ENCODE measurements around the gene SRXN1.
"Not testable (repeated sequence)": the region's sequence is repeated elsewhere in the genome, so short reads cannot be mapped to it uniquely, and the experiment has no call there.

Gene SRXN1

GRCh38 chr20:653590-654416, 803 bp upstream of the SRXN1 start:
- DNase-seq: no peak

DNA sequence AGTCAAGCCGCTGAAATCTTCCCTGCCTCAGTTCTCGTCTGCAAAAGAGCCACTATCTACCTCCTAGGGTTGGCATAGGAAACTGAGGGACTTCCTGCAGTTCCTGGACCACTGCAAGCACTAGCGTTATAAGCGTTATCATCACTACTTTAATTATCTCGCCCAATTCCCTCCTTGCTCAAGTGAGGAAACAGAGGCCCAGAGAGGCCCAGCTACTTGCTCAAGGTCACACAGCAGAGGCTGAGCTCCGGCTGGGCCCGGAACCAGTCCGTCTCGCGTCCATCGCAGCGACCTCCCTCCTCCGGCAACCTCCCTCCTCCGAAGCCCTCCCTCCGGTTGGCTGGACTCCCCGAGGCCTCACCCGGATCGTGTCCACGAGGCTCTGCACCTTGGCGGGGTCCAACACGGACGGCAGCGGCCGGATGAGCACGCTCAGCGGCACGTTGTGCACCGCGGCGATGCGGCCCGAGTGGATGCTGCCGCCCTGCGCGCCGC, 338 bp downstream of the SRXN1 start:
- DNase-seq: no peak

DNA sequence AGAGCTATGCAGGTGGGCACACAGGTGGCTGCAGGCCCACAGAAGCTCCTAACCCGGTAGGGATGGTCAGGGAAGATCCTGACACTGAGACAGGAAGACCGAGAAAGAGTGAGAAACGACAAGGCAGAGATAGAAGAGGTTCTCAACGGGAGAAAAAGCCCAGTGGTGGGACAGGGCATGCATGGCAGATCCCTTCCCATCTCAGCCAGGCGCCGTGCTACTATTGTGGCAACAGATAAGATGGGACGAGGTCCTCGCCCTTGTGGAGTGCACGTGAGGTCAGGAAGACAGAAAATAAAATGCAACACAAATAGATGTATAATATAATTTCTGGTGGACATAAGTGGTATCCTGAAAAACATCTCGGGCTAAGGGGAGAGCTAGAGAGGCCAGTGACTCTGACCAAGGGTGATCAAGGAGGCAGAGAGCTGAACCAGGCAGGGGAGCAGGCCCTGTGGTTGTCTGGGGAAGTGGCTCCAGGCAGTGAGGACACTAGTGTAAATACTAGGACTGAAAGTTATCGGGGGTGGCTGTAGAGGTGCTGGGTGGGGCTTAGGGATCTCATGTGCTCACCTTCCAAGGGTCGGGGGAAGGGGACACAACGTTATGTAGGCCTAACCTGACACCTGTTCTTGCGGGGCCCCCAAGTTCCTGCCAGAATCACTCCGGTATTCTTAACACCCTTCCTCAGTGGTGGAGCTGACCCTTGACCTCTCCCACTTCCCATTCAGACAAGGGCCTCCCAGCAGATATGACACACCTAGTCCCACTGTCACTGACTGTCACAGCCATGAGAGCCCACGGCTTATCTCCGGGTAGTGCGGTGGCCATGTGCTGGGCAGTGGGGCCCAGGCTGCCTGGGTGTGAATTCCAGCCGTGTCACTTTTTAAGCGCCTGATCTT, 1.0 kb downstream of the SRXN1 start:
- no peak for DNase-seq

DNA sequence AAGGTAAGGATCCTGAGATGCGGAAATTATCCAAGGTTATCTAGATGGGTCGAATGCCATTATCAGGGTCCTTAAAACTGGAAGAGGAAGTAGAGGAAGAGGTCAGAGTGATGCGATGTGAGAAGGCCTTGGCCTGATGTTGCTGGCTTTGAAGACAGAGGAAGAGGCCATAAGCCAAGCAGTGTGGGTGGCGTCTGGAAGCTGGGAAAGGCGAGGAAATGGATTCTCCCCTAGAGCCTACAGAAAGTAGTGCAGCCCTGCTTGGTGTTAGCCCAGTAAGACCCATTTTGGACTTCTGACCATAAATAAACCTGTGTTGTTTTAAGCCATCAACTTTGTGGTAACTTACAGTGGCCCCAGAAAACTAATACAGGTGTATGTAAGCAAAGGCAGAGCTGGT, 2.0 kb downstream of the SRXN1 start:
- no peak for DNase-seq

DNA sequence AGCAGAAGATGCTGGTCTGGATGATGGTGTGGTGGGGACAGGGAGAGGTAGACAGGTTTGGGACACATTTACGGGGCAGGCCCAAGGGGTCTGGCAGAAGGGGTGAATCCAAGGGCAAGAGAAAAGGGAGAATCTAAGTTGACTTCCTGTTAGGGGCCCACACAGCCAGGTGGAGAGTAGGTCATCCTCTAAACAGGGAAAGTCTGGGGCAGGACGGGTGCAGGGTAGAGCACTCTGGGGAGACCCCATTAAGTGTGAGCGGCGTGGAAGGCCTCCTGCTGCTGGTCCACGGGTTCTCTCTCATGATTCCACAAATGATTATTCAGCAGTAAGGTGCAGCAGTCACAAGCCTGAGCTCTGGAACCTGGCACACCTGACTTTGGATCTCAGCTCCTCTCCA, 2.7 kb downstream of the SRXN1 start:
- DNase-seq: no peak

DNA sequence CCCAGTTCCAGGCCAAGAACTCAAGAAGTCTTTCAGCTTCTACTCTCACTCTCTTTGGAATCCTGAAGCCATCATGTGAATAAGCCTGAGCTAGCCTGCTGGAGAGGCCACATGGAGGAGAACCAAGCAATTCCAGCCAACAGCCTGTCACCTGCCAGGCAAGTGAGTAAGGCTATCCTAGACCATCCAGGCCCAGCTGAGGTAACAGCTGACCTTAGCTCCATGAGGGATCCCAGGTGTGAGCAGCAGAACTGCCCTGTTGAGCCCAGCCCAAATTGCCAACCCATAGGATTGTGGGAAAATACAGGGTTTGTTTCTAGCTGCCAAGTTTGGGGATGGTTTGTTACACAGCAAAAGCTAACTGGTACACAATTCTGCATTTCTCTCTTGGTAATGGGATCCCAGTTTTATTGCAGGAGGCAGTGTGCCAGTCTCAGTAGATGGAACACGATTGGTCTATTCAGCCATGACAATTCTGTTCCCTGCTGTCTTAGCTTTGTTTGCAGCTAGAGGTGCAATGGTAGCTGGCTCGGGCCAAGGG, 5.5 kb downstream of the SRXN1 start:
- no peak for DNase-seq

DNA sequence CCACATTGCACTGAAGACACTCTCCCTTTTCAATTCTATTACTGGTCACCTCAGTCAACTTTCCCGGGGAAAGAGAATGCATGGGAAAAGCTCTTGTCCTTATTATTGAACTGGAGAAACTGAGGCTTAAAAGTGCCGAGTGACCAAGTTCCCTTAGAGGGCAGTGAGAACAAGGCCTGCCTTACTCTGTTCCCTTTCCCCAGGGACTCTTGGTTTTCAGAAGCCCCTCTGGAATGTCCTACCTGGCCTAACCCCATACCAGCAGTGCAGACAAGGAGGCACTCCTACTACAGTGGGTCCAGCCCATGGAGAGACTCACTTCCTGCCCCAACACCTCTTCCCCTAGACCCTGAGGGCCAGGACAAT, 6.1 kb downstream of the SRXN1 start:
- no peak for DNase-seq

GRCh38 chr20:646107-646867, 6.7 kb downstream of the SRXN1 start:
- DNase-seq: no peak

GRCh38 chr20:645318-646106, 7.5 kb downstream of the SRXN1 start:
- peak; percentile 49 for DNase-seq

DNA sequence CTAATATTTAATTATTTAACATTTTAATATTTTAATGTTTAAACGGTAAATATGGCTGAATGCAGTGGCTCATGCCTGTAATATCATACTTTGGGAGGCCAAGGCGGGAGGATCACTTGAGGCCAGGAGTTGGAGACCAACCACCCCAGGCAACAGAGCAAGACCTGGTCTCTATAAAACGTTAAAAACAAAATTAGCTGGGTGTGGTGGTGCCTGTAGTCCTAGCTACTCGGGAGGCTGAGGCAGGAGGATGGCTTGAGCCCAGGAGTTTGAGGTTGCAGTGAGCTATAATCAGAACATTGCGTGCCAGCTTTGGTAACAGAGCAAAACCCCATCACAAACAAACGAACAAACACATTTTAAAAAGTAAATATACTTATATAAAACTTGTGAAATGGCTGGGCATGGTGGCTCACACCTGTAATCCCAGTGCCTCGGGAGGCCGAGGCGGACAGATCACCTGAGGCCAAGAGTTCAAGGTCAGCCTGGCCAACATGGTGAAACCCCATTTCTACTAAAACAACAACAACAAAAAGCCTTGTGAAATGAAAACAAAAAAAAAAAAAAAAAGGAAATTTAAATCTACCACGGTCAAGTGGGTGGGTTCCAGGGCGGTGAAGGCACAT, 8.2 kb downstream of the SRXN1 start:
- no peak for DNase-seq

GRCh38 chr20:642398-643174, 10.4 kb downstream of the SRXN1 start:
- DNase-seq: no peak

DNA sequence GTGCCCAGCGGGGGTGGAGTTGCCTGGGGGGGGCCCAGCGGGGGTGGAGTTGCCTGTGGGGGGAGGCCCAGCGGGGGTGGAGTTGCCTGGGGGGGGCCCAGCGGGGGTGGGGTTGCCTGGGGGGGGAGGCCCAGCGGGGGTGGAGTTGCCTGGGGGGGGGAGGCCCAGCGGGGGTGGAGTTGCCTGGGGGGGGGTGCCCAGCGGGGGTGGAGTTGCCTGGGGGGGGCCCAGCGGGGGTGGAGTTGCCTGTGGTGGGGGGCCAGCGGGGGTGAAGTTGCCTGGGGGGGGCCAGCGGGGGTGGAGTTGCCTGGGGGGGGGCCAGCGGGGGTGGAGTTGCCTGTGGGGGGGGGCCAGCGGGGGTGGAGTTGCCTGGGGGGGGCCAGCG, 11.0 kb downstream of the SRXN1 start:
- not testable (repeated sequence) for DNase-seq

- no peak for DNase-seq
Observed at GRCh38 chr20:641516-641875, 11.5 kb downstream of the SRXN1 start.

- no peak for DNase-seq
Observed at GRCh38 chr20:640674-641515, 12.1 kb downstream of the SRXN1 start.

GRCh38 chr20:638579-638978, 14.4 kb downstream of the SRXN1 start:
- no peak for DNase-seq

- DNase-seq: no peak
Observed at GRCh38 chr20:637559-637958, 15.4 kb downstream of the SRXN1 start.

- DNase-seq: no peak
Observed at GRCh38 chr20:635893-636338, 17.1 kb downstream of the SRXN1 start.

DNA sequence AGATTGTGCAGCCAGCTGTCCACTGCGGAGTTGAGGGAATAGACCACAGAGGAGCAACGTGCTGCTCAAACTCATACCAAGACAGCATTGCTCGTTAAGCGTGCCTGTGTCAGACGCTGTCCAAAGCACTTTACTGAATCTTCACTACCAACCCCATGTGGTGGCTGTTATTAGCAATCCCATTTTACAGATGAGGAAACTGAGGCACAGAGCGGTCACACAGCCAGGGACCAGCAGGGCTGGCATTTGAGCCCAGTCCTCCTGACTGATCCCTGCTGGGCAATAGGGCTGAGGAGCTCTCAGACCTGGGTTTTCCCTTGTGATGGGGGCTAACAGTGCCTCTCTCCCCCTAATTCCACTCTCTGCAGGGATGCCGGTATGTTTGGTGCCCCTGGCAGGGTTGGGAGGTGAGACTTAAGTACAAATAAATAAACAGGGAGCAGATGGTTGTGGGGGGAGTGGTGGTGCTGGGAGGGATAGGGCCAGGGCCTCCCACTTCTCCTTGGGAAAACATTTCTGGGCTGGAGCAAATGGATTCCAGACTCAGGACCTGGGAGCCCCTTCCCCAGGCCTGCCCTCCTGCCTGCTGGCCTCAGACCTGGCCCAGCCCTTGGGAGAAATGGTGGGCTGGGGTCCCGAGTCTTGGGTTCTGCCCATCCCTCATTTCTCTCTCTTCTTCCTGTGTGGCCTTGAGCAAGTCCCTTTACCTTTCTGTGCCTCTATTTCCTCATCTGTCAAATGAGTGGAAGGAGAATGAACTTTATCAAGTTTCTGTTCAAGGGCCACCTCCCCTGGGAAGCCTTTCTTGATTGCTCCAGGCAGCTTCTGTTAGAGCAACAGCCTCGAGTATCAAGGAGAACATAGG, 17.7 kb downstream of the SRXN1 start:
- no peak for DNase-seq

All from fibroblast of upper back skin (primary cell).